GM13977 (cell line): ENCODE measurements around the gene MSI2.

Experiments used
- DNase-seq: peaks from one replicate; pipeline ENCODE4 v3.0.0; 2012; ENCODE audit warnings: low spot score
- in situ Hi-C: fragments of 300-500 bp; cut with MboI; formaldehyde crosslinking; loops from one replicate; pipeline ENCODE4 v1.12.0; 2022; ENCODE audit warnings: low sequenced_read_pairs, low pct_unique_long_range_greater_than_20kb, mixed read lengths, inconsistent platforms; ENCODE audit not compliant: unreplicated experiment
- TF ChIP-seq, protein P1 (sequence below): IDR thresholded peaks from 2 replicates; pipeline ENCODE4 v1.5.1; 2012; ENCODE audit warnings: mild to moderate bottlenecking, control low read depth; ENCODE audit not compliant: insufficient read depth; ENCODE audit errors: extremely low read depth, missing control alignments

The MSI2 gene

DNA sequence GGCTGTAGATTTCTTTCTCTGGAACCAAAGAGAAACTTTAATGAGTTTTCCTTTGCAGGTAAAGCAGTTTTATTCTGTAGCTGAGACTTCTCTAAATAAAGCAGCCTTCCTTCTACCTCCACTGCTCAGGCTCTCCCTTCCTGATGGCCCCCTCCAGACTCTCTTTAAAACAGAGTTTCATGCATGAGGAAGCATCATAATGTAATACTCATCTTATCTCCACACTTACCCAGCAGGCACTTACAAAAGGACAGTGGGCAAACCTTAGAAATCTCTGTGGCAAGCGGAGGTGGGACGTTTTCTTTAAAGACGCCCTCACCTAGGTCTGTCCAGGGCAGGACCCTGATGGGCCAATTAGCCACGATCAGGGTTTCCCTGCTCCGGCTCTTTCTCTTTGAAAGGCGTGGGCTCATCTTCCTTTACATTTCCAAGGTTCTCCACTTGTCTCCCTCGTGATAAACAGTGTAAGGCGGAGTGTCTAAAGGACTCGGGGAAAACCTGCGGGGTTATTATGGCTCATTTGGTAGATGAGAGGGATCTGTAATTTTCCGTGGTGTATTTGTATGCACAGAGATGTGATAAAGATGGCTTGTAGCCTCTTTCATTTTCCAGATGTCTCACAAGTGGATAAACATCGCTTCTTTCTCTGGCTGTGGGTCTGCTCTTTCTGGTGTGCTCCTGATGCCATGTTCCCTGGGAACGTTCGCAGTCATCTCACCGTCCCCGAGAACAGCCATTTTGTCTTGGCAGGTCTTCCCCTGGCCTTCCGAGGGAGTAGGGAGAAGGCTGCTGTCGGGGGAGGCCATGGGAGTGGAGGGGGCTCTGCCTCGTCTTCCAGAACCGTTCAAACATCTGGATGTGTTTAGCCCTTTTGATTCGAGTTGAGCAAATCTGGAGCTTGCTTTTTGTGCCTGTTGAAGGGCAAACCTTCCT is 249.8 kb downstream of the MSI2 start:
- no peak for DNase-seq
- in situ Hi-C loops: no loop called here
- TF ChIP-seq, protein P1, sequence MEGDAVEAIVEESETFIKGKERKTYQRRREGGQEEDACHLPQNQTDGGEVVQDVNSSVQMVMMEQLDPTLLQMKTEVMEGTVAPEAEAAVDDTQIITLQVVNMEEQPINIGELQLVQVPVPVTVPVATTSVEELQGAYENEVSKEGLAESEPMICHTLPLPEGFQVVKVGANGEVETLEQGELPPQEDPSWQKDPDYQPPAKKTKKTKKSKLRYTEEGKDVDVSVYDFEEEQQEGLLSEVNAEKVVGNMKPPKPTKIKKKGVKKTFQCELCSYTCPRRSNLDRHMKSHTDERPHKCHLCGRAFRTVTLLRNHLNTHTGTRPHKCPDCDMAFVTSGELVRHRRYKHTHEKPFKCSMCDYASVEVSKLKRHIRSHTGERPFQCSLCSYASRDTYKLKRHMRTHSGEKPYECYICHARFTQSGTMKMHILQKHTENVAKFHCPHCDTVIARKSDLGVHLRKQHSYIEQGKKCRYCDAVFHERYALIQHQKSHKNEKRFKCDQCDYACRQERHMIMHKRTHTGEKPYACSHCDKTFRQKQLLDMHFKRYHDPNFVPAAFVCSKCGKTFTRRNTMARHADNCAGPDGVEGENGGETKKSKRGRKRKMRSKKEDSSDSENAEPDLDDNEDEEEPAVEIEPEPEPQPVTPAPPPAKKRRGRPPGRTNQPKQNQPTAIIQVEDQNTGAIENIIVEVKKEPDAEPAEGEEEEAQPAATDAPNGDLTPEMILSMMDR: no peak

DNA sequence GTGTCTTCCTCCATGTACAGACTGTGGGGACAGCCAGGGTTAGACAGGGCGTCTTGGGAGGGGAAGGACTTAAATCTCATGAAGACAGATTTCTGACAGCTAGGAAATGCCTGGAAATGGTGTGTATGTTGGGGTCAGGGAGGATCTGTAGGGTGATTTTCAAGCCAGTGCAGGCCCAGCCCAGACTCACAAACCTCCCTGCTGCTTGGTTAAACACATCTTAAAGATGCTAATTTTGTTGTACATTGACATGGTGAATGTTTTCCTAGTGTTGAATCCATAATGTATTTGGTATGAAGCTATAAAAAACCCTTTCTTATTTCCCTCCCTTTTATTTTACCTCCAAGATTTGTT is 250.4 kb downstream of the MSI2 start:
- DNase-seq: no peak
- in situ Hi-C loops: no loop called here
- TF ChIP-seq, protein P1: no peak

DNA sequence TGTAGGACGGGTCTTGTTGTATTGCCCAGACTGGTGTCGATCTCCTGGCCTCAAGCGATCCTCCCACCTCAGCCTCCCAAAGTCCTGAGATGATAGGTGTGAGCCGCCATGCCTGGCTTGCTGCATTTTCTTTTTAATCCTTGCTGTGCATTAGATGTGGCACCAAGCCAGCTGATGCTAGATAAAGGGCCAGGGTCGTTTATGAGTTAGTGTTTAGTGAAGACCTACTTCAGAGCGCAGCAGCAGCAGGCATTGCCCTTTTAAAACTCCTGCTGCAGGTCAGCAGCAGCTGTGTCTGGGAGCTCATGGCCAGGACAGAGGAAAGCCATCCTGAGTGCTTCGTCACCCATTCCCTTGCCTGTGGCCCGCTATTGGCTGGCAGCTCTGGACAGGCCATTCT is 251.5 kb downstream of the MSI2 start:
- in situ Hi-C loops: no loop called here
- DNase-seq: no peak
- TF ChIP-seq, protein P1: no peak

DNA sequence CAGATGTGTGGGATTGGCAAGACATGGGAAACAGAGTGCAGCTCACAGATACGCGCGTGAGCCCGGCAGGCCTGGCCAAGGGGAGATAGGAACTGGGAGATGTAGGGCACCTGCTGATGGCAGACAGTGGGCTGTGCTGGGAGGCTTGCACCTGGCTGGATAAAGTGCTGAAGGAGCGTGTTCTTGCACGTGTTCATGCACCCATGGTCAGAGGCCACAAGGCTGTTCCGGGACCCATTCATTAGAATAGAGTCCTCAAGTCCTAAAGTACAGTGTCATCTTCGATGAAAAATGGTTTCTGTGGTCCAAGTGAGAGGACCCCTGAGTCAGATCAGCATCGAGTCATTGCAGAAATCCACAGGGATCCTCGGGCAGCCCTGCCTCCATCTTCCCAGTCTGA is 252.3 kb downstream of the MSI2 start:
- in situ Hi-C loops: no loop called here
- TF ChIP-seq, protein P1: no peak
- no peak for DNase-seq

DNA sequence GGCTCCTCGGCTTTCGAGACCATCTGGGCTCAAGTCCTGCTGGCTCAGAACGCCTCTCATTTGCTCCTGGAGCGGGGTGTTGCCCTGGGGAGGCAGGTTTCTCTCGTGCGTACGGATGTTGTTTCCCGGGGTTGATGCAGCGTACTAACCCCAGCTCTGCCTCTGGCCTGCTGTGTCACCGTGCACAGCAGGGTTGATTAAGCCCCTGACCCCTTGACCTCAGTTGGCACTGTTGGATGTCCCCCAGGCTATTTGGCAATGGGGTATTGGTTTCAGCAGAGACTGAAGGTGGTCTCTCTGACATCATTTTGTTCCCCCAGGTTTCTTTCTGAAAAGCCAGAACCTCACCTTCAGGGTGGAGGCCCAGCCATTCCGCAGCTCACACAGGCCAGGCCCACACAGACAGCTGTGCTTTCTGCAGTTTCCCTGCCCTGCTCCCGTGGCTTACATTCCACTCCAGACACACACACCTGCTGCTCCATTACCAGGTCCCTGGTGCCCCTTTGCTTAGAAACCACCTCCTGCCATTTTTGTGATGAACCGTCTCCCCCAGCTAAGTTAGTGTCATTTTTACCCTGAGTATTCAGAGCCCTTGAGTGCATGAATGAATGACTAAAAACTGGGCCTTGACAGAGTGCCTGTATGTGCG is 255.3 kb downstream of the MSI2 start:
- TF ChIP-seq, protein P1: no peak
- in situ Hi-C loops: no loop called here
- DNase-seq: no peak

DNA sequence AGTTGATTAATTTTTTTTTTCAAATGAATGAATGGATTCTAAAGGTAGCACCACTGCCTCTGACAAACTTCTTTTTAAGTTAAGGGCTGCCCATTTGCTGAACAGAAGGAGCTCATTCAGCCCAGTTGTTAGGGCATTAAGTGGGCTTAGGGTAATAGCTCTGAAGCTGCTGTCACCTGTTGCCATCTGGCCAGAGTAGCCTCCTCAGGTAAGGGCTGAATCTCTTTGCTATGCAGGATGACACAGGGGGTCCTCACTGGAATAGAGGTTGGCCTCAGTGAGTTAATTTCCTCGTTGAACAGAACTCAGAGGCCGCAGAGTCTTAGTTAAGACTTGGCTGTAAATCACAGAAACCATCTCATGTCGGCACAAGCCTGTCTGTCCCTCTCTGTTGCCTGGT is 255.9 kb downstream of the MSI2 start:
- in situ Hi-C loops: no loop called here
- TF ChIP-seq, protein P1: no peak
- DNase-seq: no peak
